Adrenal gland (tissue), 5 donors: Measurements from ENCODE around the gene VNN1.

Experiments used
- CTCF ChIP-seq, 6 experiments: fragments of 450-650 bp in 4 of 6; fragments of 200-600 bp in 2 of 6; sonication (generic) in 1 of 6; IDR thresholded peaks; 1 replicate in 5 of 6; 2 replicates in 1 of 6; pipeline versions ENCODE4 v1.5.1 to v1.8.0; 2016 to 2021; ENCODE audit warnings: antibody characterized with exemption in 6 of 6, mild to moderate bottlenecking in 2 of 6, moderate library complexity in 1 of 6
- POLR2A ChIP-seq, 2 donors: fragments of 450-650 bp; IDR thresholded peaks; one replicate each; pipeline ENCODE4 v1.6.1; 2017; ENCODE audit warnings: antibody characterized with exemption in 2 of 2, mild to moderate bottlenecking in 2 of 2, moderate library complexity in 1 of 2
- donor health status: DM: no; HTN: no; CAD: no.

GRCh38 chr6:132708771-132709170 lies 5.1 kb downstream of the VNN1 start:
- TF ChIP-seq CTCF (IDR thresholded peaks at IDR 0.05) (no peak), POLR2A (IDR thresholded peaks at IDR 0.05) (no peak)
